Measurements from ENCODE around the gene STAT3.
"Not testable (repeated sequence)": the region's sequence is repeated elsewhere in the genome, so short reads cannot be mapped to it uniquely, and the experiment has no call there.

STAT3 gene

DNA sequence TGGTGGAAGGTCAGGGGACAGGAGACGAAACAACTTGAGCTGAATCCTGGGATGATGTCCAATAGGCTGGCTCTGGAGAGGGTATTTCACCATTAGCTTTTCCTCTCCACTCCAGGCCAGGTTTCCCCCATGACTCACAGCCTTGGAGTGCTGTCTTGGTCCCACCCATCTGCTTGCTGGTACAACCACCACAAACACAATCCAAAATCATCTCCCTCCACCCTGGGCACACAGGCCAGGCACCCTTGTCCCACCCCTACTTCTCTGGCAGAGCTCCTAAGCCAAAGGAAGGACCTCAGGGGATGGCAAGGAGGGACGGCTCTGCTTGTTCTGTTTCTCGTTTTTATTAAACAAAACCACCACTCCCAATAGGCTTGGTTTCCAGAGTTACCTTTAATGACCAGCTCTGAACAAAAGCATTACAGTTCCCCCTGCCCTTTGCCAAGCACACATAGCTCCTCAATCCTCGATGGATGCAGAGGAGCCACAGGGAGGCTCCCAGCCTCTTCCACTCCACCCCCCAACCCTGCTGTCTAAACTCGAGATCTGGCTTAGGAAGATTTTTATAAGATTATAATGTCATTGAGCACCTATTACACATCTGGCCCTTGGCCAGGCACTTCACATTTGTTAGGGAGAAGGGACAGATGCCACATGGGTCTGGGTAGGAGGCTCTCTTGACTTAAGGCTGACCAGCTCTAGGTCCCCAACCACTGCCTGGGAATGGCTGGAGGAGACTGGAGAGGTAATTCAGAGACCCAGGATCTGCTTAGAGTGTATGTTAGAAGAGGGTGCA, 21.5 kb upstream of the STAT3 start:
- no peak for DNase-seq (ENCODE audit: low spot score)

DNA sequence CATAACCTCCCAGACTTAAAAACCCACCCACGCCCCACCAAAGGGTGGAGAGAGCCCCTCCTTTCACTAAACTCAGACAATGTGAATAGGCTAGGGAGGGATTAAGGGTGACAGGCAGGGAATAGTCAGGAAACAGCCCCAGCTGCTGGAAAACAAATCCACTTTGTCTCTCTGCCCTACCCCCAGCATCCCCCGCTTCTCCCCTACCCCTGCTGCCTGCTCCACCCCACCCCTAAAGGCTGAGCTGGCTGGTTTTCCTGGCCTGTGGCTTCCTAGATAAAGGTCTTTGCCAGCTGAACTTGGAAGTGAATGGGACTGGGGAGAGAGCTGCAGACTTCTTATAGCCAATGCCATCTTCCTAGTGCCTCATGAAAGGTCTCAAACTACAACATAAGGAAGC, 19.8 kb upstream of the STAT3 start:
- DNase-seq (ENCODE audit: low spot score): peak; percentile 94

DNA sequence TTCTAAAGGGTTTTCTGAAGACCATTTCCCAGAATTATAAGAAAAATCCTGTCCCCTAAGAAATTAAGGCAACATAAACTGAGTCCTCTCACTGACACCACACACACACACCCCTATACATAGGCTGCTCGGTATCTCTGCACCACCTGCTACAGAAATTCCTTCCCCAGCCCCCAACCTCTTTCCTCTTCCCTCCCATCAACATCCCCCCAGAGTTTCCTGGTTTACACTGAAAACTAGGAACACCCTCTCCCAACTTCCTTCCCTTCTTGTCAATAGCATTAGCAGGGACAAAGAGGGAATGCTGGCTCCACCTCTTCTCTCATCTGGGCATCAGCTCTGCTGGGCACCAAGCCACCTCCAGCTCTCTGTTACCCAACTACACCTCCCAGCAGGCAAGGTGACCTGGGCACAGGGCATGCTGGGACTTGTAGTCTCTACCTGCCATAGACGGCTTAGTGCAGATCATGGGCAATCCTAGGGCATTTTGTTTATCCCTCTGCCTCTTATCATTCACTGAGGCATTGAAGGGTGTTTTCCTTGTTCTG, 19.1 kb upstream of the STAT3 start:
- peak; percentile 93 for DNase-seq (ENCODE audit: low spot score)

DNA sequence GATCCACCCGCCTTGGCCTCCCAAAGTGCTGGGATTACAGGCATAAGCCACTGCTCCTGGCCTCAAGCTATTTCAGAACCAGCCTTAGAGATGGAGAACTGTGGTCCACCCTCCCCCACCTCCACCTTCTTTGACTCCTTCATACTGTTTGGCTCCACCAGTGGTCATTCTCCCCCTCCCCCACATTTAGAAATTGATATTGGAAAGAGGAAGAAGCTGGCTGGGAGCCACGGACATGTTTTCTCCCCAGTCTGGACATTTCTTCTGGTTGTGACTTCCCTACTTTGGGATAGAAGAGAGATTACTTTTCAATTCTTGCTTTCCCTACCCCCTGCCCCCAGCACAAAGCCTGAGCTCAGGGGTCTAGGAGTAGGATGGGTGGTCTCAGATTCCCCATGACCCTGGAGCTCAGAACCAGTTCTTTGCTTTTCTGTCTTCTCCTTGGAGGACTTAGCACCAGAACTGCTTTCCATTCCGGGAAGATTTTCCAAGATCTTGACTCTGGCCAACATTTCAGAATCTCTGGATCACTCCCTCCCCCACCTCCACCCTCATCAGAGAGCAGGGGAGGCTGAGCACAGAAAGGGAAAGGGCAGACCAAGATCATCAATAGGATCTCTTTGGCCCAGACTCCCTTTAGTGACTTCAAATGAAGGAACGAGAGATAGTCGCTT, 18.5 kb upstream of the STAT3 start:
- DNase-seq (ENCODE audit: low spot score): no peak

DNA sequence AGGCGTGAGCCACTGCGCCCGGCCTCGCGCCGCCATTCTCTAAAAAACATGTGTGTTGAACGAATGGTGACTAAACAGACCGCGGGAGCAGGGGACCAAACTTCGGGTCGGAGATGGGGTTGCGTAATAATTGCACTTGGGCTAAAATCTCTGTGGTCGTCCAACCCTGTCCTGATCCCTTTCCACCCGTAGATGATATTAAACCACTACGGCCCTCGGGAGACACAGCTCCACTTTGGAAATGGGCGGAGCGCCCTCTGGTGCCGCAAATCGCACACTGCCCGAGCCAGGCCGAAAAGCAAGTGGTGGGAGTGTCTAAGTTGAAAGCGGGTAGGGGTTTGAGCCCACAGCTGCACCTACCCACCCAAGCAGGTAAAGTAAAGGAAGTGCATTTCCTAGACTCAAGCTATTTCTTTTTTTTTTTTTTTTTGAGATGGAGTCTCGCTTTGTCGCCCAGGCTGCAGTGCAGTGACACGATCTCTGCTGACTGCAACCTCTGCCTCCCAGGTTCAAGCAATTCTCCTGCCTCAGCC, 17.8 kb upstream of the STAT3 start:
- peak; percentile 80 for DNase-seq (ENCODE audit: low spot score)

DNA sequence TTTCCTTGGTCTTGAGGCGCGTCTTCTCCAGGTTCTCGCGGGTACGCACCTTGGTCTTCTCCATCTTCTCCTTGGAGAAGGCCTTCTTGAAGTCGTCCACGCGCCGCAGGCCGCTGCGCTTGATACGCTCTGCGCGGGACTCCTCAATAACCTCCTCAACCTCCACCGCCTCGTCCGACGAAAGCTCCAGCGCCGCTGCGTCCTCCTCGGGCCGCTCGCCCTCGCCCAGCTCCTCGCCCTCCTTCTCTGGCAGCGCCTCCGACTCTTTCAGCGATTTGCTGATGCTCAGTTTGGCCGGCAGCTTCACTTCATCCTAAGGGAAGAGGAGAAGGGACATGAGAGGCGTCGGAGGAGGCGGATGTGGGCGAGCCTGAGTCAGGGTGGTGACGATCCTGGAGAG, 16.8 kb upstream of the STAT3 start:
- no peak for DNase-seq (ENCODE audit: low spot score)

DNA sequence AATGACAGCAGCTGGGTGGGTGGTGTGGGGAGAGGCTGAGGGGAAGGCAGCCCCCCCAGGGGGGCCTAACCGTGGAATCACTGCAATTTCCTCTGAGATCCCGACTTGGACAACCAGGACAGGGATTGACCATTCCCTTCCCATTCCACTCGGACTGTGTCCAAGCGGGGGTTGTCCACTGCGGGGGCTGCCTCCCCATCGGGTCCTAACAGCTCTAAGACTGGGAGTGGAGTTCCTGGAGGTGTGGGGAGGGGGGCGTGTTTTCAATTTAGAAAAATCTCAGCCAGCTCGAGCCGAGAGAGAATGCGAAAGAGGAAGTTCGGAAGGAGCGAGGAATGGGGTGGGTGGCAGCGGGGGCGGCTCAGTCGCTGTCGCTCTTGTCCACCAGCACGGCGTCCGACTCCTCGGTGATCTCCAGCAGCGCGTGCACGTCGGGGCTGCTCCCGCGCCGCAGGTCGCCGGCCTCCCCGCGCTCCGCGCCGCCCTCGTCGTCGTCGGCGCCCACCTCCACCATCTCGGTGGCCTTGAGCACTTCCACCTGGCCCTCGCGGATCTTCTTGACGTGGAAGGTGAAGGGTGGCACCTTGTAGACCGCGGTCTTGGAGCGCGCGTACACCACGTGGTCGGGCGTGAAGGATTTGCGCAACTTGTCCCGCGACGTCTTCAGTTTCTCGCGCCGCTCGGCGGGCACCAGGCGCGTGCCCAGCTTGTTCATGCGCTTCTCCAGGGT, 16.2 kb upstream of the STAT3 start:
- DNase-seq (ENCODE audit: low spot score): no peak

DNA sequence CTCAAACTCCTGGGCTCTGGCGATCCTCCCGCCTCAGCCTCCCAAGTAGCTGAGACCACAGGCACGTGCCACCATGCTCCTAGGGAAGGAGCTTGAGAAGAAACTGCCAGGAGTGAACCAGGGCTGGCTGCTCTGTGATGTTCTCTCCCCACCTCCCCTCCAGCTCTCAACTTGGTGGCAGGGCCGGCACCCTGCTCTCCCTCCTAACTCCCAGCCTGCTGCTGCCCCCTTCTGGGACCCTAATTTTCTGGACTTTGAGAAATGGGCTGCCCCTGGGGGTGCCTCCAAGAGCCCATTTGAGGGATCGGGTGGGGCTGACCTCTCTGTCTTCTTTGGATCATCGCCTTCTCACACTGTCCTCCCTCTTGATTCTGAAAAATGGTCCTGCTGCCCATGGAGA, 14.9 kb upstream of the STAT3 start:
- DNase-seq (ENCODE audit: low spot score): no peak

DNA sequence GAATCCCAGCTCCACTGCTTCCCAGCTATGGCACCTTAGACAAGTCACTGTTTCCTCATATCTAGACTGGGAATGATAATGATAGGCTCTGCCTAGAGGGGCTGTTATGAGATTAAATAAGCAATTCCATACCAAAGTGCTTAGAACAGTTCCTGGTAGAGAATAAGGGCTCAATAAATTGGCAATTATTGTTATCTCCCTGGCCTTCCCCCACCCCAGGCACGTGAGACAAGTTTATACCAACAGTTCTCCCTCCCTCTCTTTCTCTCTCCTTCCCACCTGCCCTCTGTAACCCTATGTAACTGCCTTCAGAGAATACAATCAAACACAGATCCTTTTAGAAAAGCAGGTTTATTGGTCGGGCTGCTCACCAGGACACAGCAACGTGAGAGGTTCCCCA, 13.9 kb upstream of the STAT3 start:
- DNase-seq (ENCODE audit: low spot score): no peak

DNA sequence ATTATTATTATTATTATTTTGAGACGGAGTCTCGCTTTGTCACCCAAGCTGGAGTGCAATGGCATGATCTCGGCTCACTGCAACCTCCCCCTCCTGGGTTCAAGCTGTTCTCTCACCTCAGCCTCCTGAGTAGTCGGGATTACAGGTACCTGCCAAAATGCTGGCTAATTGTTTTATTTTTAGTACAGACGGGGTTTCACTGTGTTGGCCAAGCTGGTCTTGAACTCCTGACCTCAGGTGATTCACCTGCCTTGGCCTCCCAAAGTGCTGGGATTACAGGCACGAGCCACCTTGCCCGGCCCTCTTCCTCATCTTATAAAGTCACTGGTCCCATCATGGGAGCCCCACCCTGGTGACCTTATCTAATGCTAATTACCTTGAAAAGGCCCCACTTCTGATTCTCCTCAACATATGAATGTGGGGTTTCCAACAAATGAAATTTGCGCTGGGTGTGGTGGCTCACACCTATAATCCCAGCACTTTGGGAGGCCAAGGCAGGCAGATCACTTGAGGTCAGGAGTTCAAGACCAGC, 12.7 kb upstream of the STAT3 start:
- not testable (repeated sequence) for DNase-seq (ENCODE audit: low spot score)

DNA sequence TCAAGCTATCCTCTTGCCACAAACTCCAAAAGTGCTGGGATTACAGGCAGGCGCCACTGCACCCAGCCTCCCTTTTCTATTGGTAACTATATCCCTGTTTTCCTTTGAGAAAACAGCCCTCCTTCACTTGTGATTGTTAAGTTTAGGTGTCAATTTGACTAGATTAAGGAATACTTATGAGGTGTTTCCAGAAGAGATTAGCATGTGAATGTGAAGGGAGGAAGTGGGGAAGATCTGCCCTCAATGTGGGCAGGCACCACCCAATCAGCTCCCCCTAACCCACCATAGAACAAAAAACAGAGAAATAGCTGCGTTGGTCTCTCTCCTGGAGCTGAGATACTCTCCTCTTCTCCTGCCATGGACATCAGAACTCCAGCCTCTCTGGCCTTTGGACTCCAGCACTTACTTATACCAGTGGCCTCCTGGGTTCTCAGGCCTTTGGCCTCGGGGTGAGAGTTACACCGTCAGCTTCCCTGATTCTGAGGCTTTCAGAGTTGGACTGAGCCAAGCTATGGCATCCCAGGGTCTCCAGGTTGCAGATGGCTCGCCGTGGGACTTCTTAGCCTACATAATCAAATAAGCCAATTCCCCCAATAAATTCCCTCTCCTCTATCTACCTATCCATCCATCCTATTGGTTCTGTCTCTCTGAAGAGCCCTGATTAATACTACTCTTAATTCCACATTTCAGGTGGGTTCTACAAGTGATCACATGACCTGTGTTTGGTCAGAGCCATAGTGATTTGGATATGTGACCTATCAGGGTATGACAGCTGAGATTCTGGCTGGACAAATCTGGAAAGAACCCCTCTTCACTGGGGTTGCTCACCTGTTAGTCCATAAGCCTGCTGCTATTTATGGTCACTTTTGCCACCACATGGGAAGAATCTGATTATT, 12.0 kb upstream of the STAT3 start:
- DNase-seq (ENCODE audit: low spot score): no peak

DNA sequence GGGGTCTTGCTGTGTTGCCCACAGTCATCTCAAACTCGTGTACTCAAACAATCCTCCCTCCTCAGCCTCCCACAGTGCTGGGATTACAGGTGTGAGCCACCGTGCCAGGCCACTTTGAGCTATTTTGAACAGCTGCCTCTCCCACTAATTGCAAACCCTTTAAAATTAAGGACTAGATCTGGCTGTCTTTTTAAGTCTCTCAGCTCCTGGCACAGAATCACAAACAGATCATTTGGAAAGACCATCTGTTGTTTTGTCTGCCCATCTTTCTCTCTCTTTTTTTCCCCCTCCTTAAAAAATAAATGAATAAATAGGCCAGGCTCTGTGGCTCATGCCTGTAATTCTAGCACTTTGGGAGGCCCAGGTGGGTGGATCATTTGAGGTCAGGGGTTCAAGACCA, 10.9 kb upstream of the STAT3 start:
- DNase-seq (ENCODE audit: low spot score): no peak

DNA sequence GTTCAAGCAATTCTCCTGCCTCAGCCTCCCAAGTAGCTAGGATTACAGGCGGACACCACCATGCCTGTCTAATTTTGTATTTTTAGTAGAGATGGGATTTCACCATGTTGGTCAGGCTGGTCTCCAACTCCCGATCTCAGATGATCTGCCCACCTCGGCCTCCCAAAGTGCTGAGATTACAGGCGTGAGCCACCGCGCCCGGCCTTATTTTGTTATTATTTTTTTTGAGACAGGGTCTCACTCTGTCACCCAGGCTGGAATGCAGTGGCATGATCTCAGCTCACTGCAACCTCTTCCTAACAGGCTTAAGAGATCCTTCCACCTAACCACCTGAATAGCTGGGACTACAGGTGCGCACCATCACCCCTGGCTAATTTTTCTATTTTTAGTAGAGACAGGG, 7.4 kb upstream of the STAT3 start:
- not testable (repeated sequence) for DNase-seq (ENCODE audit: low spot score)

DNA sequence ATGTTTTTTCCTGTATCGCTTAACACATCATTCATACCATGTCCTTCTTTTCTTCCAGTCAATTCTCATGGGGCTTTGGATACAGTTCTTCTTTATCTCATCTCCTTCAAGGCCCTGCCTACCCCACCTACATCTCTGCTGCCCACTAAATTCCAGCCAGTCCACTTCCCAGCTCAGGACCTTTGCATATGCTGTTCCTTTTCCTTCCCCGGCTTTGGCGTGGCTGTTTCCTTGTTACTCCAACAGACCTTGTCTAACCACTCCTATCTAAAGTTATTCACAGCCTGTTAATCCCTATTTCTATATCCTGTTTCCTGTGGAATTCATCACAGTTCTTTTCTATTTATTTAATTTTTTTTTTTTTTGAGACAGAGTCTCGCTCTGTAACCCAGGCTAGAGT, 6.6 kb upstream of the STAT3 start:
- no peak for DNase-seq (ENCODE audit: low spot score)

DNA sequence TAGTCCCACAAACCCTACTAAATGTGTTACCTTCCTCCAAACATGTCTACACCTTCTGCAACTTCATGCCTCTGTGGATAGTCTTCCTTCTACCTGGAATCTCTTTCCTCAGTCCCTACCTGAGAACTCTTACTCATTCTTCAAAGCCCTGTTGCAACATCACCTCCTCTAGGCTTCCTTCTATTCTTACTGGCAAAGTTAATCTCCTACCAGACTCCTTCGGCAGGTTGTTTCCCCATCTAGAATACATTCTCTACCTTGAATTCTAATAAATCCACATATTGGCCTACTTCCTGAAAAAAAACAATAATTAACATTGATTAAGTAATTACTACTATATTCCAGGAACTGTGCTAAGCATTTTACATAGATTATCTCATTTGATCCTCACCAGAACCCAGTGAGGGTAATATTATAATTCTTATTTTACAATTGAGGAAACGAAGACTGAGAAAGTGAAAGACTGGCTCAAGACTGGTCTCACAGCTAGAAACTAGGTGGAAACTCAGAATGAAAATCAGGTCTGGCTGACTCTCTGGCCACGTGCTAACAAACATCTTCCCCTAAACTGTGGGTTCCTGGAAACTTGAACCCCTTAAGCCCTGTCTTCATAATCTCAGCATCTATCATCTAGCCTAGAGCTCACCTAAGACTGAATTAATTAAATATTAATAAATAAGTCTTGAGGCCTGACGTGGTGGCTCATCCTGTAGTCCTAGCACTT, 4.6 kb upstream of the STAT3 start:
- no peak for DNase-seq (ENCODE audit: low spot score)

DNA sequence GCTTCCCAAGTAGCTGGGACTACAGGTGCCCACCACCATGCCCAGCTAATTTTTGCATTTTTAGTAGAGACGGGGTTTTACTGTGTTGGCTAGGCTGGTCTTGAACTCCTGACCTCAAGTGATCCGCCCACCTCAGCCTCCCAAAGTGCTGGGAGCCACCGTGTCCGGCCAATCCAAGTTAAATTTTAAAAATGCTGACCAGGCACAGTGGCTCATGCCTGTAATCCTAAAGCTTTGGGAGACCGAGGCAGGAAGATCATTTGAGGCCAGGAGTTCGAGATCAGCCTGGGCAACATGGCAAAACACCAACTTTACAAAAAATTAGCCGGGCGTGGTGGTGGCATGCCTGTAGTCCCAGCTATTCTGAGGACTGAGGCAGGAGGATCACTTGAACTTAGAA, 3.2 kb upstream of the STAT3 start:
- not testable (repeated sequence) for DNase-seq (ENCODE audit: low spot score)

DNA sequence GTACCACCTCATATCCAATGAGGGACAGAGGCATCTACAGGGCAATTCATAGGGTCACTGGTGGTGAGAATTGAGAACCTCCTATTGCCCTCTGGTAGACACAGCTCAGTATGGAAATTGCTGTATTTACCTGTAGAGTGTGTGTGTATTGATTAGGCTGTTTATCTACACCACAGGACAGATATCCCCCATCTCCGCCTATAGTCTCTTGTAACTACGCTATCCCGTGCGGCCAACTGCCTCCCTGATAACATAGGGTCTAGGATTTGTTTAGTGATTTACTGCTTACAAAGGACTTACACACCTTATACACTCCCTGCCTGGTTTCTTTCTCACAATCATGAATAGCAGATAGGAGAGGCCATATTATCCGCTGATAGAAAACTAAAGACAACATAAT, 1.7 kb upstream of the STAT3 start:
- DNase-seq (ENCODE audit: low spot score): no peak

DNA sequence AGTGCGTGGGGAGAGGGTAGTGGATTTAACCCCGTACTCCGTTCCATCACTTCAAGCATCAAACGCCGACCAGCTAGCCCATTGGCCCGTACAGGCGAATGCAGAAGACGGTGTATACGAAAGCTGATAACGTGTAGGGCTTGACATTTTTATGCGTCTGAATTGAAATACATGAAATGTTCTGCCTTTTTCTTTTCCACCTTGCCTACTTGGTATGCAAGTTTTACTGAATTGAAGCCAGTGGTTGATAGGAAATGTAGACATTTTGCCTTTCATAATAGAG, 834 bp upstream of the STAT3 start:
- no peak for DNase-seq (ENCODE audit: low spot score)

DNA sequence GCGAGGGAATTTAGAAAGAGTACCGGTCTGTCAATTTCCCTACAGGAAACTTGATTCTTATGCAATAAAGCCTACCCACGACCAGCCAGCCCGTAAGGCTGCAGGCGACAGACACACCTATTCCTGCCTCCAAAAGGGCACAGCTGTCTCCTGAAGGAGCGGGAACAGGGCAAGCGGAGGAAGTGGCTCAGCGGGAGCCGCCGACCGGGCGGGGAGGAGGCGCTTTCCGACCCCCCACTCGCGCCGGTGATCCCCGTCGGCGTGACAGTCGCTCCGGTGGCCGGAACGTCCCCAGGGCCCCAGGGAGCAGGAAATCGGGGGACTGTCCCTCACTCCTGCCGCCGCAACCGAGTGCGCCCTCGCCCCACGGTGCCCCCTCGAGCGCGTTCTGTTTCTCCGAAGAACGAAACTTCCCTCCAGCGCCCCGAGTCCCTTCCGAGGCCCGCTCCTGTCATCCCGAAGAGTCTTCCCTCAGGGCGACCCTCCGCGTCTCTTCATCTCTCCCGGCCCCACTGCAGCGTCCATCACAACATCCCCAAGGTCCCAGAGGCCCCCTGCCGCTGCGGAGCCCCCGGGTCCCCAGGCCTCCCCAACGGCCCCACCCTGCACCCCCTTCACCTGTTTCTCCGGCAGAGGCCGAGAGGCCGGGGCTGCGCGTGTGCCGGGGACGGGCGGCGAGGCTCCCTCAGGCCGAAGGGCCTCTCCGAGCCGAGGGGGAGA, 421 bp downstream of the STAT3 start:
- no peak for DNase-seq (ENCODE audit: low spot score)

Measured in Ammon's horn (tissue), 1 donor.